H1 (cell line): ENCODE data around the gene IGSF23. TPM values are rescaled to one million over a fixed set of nuclear protein-coding genes. Genes with fewer than 3 reads are reported as not detected.

Experiments used
- CHD7 ChIP-seq: fragments of 300-600 bp; sonication (generic); IDR thresholded peaks from 2 replicates; pipeline ENCODE4 v1.7.1; 2012; ENCODE audit warnings: low read length, moderate library complexity, mild to moderate bottlenecking, inconsistent platforms; ENCODE audit not compliant: insufficient replicate concordance
- polyA plus RNA-seq, 7 experiments: library from polyadenylated mRNA; depleted of rRNA in 3 of 7; stranded (reverse) in 5 of 7; unstranded in 2 of 7; fragments of >200 nt in 5 of 7; fragments of 200-250 nt in 2 of 7; gene quantifications; 1 replicate in 5 of 7; 2 replicates in 1 of 7; 4 replicates in 1 of 7; pipeline versions ENCODE4 v1.2.1 to v1.2.3, GENCODE V29; 2011 to 2013; ENCODE audit warnings: missing spikeins in 2 of 7, mixed read lengths in 2 of 7
- total RNA-seq: library from RNA; stranded (reverse); fragmentation: NEBNext Ultra II Directional; extraction: Animal tissue kit (Norgen Biotek cat#: 25700); gene quantifications from 2 replicates; pipeline ENCODE4 v1.2.1, GENCODE V29; 2021

The IGSF23 gene
- total and polyA plus RNA-seq, 2 of the 8 experiments (the other 6 are each of a cell fraction or from before 2014, with no cell fraction given) = not detected

GRCh38 chr19:44624840-44625354, 11.5 kb downstream of the IGSF23 start (continued):
- TF ChIP-seq CHD7 = no peak
